Endothelial cell of umbilical vein (primary cell): ENCODE data around the gene FCN1. TPM values are rescaled to one million over a fixed set of nuclear protein-coding genes. Genes with fewer than 3 reads are reported as not detected.

Source experiments
- BruUV-seq: library from RNA; stranded (reverse); fragments of 400-500 nt; replicated peaks from 2 replicates; lab custom pipeline; 2021; lab: Mats Ljungman, UMichigan
- CTCF ChIA-PET: fragments of 300-600, 350-600 bp; sonication (Branson Sonifier 250); formaldehyde crosslinking; loops from one replicate; lab custom pipeline; 2021; ENCODE audit warnings: antibody characterized with exemption, inconsistent platforms; lab: Charles Lee
- POLR2A ChIA-PET: fragments of 300-600, 350-600 bp; sonication (Branson Sonifier 250); formaldehyde crosslinking; loops from one replicate; lab custom pipeline; 2021; ENCODE audit warnings: antibody characterized with exemption, inconsistent platforms; lab: Charles Lee
- DNase-seq: peaks from one replicate; pipeline ENCODE4 v3.0.0-alpha.2; 2011; ENCODE audit warnings: low read depth, low spot score
- FAIRE-seq: peaks from 2 replicates; lab custom pipeline; 2011; peaks lifted over from hg19 to GRCh38; lab: Jason Lieb, UNC
- H2AFZ ChIP-seq: 2 replicates; pipeline ENCODE4 v1.6.0; 2012; ENCODE audit warnings: low read depth, low read length, control low read depth, inconsistent platforms
- H3K27ac ChIP-seq: 2 replicates; pipeline ENCODE4 v1.5.1; 2011; ENCODE audit warnings: low read depth, mild to moderate bottlenecking, control low read depth, low read length, moderate library complexity; ENCODE audit not compliant: insufficient read depth
- H3K27me3 ChIP-seq, 2 experiments: 2 replicates each; pipeline versions ENCODE4 v1.6.0 to v1.6.1; 2011; ENCODE audit warnings: low read length in 2 of 2, mixed read lengths in 1 of 2; ENCODE audit not compliant: control insufficient read depth in 2 of 2, insufficient read depth in 2 of 2
- H3K36me3 ChIP-seq, 2 experiments: 2 replicates in 1 of 2; 3 replicates in 1 of 2; pipeline ENCODE4 v1.5.1; 2011; ENCODE audit warnings: low read length in 2 of 2, mild to moderate bottlenecking in 1 of 2, moderate library complexity in 1 of 2; ENCODE audit not compliant: control insufficient read depth in 2 of 2, insufficient read depth in 2 of 2; ENCODE audit errors: extremely low read depth in 1 of 2
- H3K4me1 ChIP-seq: 3 replicates; pipeline ENCODE4 v1.5.1; 2011; ENCODE audit warnings: mild to moderate bottlenecking, low read length; ENCODE audit not compliant: control insufficient read depth, insufficient read depth; ENCODE audit errors: extremely low read depth
- H3K4me2 ChIP-seq: 2 replicates; pipeline ENCODE4 v1.6.1; 2011; ENCODE audit warnings: low read length, control low read depth, mixed read lengths; ENCODE audit not compliant: insufficient read depth
- H3K4me3 ChIP-seq, 3 experiments: fragments of 200-600 bp in 1 of 3; sonication (generic), shearing (Covaris generic) in 1 of 3; replicated peaks in 1 of 3; 2 replicates each; pipeline ENCODE4 v1.5.1; 2011 to 2016; ENCODE audit warnings: control low read depth in 3 of 3, low read length in 3 of 3, mild to moderate bottlenecking in 2 of 3, inconsistent platforms in 1 of 3, low read depth in 1 of 3, moderate library complexity in 1 of 3; ENCODE audit not compliant: insufficient read depth in 1 of 3
- H3K79me2 ChIP-seq: 2 replicates; pipeline ENCODE4 v1.6.0; 2012; ENCODE audit warnings: low read length, inconsistent platforms; ENCODE audit not compliant: control insufficient read depth, insufficient read depth
- H3K9ac ChIP-seq: replicated peaks from 2 replicates; pipeline ENCODE3; 2011; ENCODE audit warnings: low read length, control low read depth; ENCODE audit not compliant: insufficient read depth; ENCODE audit errors: extremely low read depth
- H3K9me1 ChIP-seq: replicated peaks from 3 replicates; pipeline ENCODE4 v1.6.0; 2011; ENCODE audit warnings: mild to moderate bottlenecking, low read length; ENCODE audit not compliant: control insufficient read depth, insufficient read depth; ENCODE audit errors: extremely low read depth
- H3K9me3 ChIP-seq: replicated peaks from 2 replicates; pipeline ENCODE4 v1.5.1; 2012; ENCODE audit warnings: low read length, inconsistent platforms; ENCODE audit not compliant: control insufficient read depth, insufficient read depth
- H4K20me1 ChIP-seq: replicated peaks from 2 replicates; pipeline ENCODE3; 2011; ENCODE audit warnings: mild to moderate bottlenecking, low read length; ENCODE audit not compliant: control insufficient read depth, insufficient read depth; ENCODE audit errors: extremely low read depth
- CTCF ChIP-seq, 2 donors: IDR thresholded peaks; 1 replicate in 1 of 2; 2 replicates in 1 of 2; pipeline ENCODE4 v1.5.1; 2011; ENCODE audit warnings: low read length in 2 of 2, mild to moderate bottlenecking in 2 of 2, moderate library complexity in 2 of 2, control low read depth in 1 of 2, inconsistent platforms in 1 of 2, low read depth in 1 of 2; ENCODE audit not compliant: insufficient read depth in 1 of 2; ENCODE audit errors: extremely low read depth in 1 of 2
- EZH2 ChIP-seq: IDR thresholded peaks from 2 replicates; pipeline ENCODE4 v1.6.1; 2012; ENCODE audit warnings: borderline replicate concordance, low read depth, mild to moderate bottlenecking, moderate library complexity, low read length, inconsistent platforms; ENCODE audit not compliant: severe bottlenecking
- FOS ChIP-seq: IDR thresholded peaks from 2 replicates; pipeline ENCODE4 v1.6.1; 2011; ENCODE audit warnings: mild to moderate bottlenecking, low read length, moderate library complexity, borderline replicate concordance; ENCODE audit not compliant: insufficient read depth
- GATA2 ChIP-seq: IDR thresholded peaks from 2 replicates; pipeline ENCODE4 v1.7.0; 2011; ENCODE audit warnings: low read depth, mild to moderate bottlenecking, moderate library complexity, mixed read lengths, low read length; ENCODE audit not compliant: insufficient read length, insufficient read depth
- JUN ChIP-seq: IDR thresholded peaks from 2 replicates; pipeline ENCODE4 v1.6.1; 2011; ENCODE audit warnings: borderline replicate concordance, low read depth; ENCODE audit not compliant: insufficient read length, insufficient read depth
- MYC ChIP-seq: IDR thresholded peaks from one replicate; pipeline ENCODE4 v1.6.1; 2011; ENCODE audit warnings: mild to moderate bottlenecking, low read depth, low read length
- POLR2A ChIP-seq: IDR thresholded peaks from 2 replicates; pipeline ENCODE4 v1.6.1; 2012; ENCODE audit warnings: low read depth, mild to moderate bottlenecking, control low read depth, low read length
- POLR2AphosphoS5 ChIP-seq: IDR thresholded peaks from 2 replicates; pipeline ENCODE4 v1.6.1; 2012; ENCODE audit warnings: low read depth, mild to moderate bottlenecking, control low read depth, low read length, moderate library complexity; ENCODE audit not compliant: insufficient read depth
- dilution Hi-C: fragments of 300-500 bp; cut with MboI; formaldehyde crosslinking; loops from one replicate; pipeline ENCODE4 v1.15.0; 2019; ENCODE audit warnings: low sequenced_read_pairs; ENCODE audit not compliant: extremely low pct_ligation_motif_present
- intact Hi-C: fragments of 100-400 bp; cut with micrococcal nuclease; formaldehyde crosslinking; loops from one replicate; pipeline ENCODE4 v1.10.0; 2022
- polyA plus RNA-seq, 4 experiments: library from polyadenylated mRNA; depleted of rRNA in 3 of 4; stranded (reverse) in 3 of 4; unstranded in 1 of 4; fragments of >200 nt; gene quantifications; 2 replicates each; pipeline versions ENCODE4 v1.2.1 to v1.2.3, GENCODE V29; 2011 to 2012; ENCODE audit warnings: missing spikeins in 1 of 4
- total RNA-seq: library from RNA; stranded (reverse); gene quantifications from 2 replicates; pipeline ENCODE4 v1.2.3, GENCODE V29; 2021
- TF ChIP-seq, protein P1 (sequence below): IDR thresholded peaks from 2 replicates; pipeline ENCODE4 v1.6.1; 2011; ENCODE audit not compliant: insufficient read depth, insufficient read length

Gene FCN1
- total and polyA plus RNA-seq, 2 donors (not counting 3 experiments of a cell fraction or from before 2014, with no cell fraction given), result not detected

GRCh38 chr9:134923466-134923865 lies 5.8 kb upstream of the FCN1 start:
- intact Hi-C loops, result no loop called here
- FAIRE-seq (no peak), DNase-seq (no peak)
- Histone ChIP-seq H3K36me3 (no peaks in the 10 kb centered on the region), H3K27ac (no peak overlapping the region), H3K9me3 (no peaks in the 10 kb centered on the region), H3K79me2 (no peaks in the 10 kb centered on the region), H2AFZ (no peak overlapping the region), H3K4me1 (no peaks in the 10 kb centered on the region), H3K27me3 (no peaks in the 10 kb centered on the region), H3K4me2 (no peak overlapping the region), H3K9ac (no peak overlapping the region), H3K9me1 (no peaks in the 10 kb centered on the region), H3K4me3 (no peak overlapping the region), H4K20me1 (no peaks in the 10 kb centered on the region)
- CTCF ChIA-PET, result no interaction called here
- dilution Hi-C loops, result no loop called here
- no TSS peak for BruUV-seq
- TF ChIP-seq CTCF (IDR thresholded peaks at IDR 0.05; ENCODE audit: extremely low read depth in 1 of 2, insufficient read depth in 1 of 2, low read depth in 1 of 2, low read length in 2 of 2), result no peak
- no peak for TF ChIP-seq JUN
- TF ChIP-seq POLR2AphosphoS5, result no peak
- no peak for TF ChIP-seq POLR2A
- no peak for TF ChIP-seq FOS
- TF ChIP-seq EZH2, result no peak
- TF ChIP-seq, protein P1, sequence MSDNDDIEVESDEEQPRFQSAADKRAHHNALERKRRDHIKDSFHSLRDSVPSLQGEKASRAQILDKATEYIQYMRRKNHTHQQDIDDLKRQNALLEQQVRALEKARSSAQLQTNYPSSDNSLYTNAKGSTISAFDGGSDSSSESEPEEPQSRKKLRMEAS, result no peak
- no peak for TF ChIP-seq GATA2
- no peak for TF ChIP-seq MYC
- POLR2A ChIA-PET, result no interaction called here
